ENCODE measurements around the gene GREM1.

The GREM1 gene

GRCh38 chr15:32698773-32699390, 18.9 kb upstream of the GREM1 start:
- no peak for DNase-seq

GRCh38 chr15:32700501-32701150, 17.2 kb upstream of the GREM1 start:
- DNase-seq = no peak

- DNase-seq = no peak
Observed at GRCh38 chr15:32701863-32702262, 15.9 kb upstream of the GREM1 start.

- no peak for DNase-seq
Observed at GRCh38 chr15:32704395-32704981, 13.3 kb upstream of the GREM1 start.

GRCh38 chr15:32705446-32705845, 12.4 kb upstream of the GREM1 start:
- no peak for DNase-seq

- no peak for DNase-seq
Observed at GRCh38 chr15:32706704-32707103, 11.1 kb upstream of the GREM1 start.

- DNase-seq = no peak
Observed at GRCh38 chr15:32707436-32707835, 10.4 kb upstream of the GREM1 start.

- no peak for DNase-seq
Observed at GRCh38 chr15:32709295-32710033, 8.3 kb upstream of the GREM1 start.

- no peak for DNase-seq
Observed at GRCh38 chr15:32715276-32715675, 2.5 kb upstream of the GREM1 start.

- DNase-seq = no peak
Observed at GRCh38 chr15:32716216-32716914, 1.4 kb upstream of the GREM1 start.

- DNase-seq = no peak
Observed at GRCh38 chr15:32716915-32717425, 834 bp upstream of the GREM1 start.

GRCh38 chr15:32718227-32718820, 520 bp downstream of the GREM1 start:
- DNase-seq = peak; percentile 56

GRCh38 chr15:32718821-32719716, 1.3 kb downstream of the GREM1 start:
- DNase-seq = peak; percentile 56

GRCh38 chr15:32721596-32721995, 3.8 kb downstream of the GREM1 start:
- DNase-seq = no peak

- no peak for DNase-seq
Observed at GRCh38 chr15:32722136-32722535, 4.3 kb downstream of the GREM1 start.

- no peak for DNase-seq
Observed at GRCh38 chr15:32723171-32723948, 5.6 kb downstream of the GREM1 start.

GRCh38 chr15:32729700-32730395, 12.0 kb downstream of the GREM1 start:
- DNase-seq = no peak

- no peak for DNase-seq
Observed at GRCh38 chr15:32730677-32731654, 13.2 kb downstream of the GREM1 start.
